HG02885 (cell line): ENCODE measurements around the gene ITPA.

Experiments
- ATAC-seq: cut with Tn5 transposase; IDR thresholded peaks from one replicate; pipeline ENCODE4 v1.9.1; 2021; ENCODE audit warnings: mild to moderate bottlenecking; ENCODE audit not compliant: unreplicated experiment, poor library complexity

The ITPA gene

GRCh38 chr20:3209257-3209945, at the start of gene ITPA:
ITPA (plus strand) TSS chr20:3209498; CDS start chr20:3209552, 54 bp downstream.
- peak; percentile 65 for ATAC-seq

DNA sequence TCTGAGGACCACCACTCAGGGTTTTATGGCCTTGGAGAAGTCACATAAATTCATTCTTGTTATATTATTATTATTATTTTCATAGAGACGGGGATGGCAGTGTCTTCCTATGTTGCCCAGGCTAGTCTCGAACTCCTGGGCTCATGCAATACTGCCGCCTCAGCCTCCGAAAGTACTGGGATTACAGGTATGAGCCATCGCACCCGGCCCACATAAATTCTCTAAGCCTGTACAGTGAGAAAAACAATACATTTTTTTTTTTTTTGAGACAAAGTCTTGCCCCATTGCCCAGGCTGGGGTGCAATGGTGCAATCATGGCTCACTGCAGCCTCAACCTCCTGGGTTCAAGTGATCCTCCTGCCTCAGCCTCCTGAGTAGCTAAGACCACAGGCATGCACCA, 48.9 kb upstream of the ITPA start:
- no peak for ATAC-seq

- ATAC-seq, result no peak
These were observed 47.8 kb upstream of the ITPA start for GRCh38 chr20:3161316-3162079.

DNA sequence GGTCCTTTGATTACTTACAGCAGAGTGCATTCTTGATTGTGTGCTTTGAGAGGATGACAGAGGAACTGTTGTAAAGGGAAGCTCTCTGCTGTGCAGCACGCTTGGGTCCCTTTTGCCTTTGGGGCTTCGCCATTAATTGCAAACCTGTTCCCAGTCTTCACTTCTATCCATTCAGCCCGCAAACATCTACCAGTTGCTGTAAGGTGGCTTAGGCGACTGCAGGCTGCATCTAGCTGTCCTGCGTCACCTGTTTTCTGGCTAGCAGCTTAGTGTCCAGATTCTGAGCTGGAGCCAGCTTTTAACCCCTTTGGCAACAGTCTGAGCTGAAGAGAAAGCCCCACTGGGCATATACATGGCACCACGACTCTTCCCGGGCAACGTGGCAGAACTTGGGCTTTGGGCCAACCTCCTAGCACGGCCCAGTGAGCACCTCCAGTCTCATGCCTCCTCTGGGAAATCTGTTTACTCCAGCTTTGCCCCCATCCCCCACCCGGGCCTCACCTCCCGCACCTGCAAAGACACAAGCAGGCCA, 47.2 kb upstream of the ITPA start:
- no peak for ATAC-seq

DNA sequence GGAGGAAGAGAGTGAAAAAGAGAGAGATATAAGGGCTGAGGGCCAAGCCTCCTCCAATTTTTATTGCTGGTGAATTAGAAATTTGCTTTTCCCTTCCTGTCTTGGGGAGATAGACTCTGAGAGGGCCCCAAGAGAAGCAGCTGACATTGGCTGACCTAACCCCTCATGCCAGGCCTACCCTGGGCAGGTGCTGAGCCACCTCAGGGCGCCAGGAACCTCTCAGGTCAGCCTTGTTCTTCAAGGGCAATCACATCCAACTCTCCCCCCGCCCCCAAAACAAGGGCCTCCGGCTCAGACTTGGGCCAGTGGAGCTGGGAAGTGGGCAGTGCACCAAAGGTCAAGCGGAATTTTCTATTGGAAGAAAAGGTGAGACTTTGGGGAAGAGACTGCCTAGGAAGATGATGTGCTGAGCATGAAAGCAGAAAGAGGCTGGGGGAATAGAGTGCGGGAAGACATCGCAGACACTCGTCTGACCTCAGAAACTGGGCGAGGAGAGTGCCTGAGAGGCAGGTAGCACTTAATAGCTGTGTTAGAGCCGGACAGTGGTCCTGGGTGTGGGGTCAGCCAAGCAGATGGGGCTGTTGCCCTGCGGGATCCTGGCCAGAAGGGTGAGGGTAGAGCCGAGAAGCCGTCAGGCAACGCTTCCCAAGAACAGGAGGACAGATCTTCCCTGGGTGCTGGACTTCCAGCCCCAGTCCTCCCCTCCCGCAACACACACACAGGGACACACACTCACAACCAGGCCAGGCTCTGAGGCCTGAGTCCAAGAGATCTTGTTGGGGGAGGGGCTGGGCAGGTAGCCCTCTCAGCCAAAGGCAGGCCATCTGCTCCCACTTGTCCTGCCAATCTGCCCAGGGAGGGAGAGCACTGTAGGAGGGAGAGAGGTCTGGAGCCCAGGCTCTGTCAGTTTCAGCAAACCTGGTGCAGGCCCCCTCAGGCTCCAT, 45.9 kb upstream of the ITPA start:
- ATAC-seq, result no peak

DNA sequence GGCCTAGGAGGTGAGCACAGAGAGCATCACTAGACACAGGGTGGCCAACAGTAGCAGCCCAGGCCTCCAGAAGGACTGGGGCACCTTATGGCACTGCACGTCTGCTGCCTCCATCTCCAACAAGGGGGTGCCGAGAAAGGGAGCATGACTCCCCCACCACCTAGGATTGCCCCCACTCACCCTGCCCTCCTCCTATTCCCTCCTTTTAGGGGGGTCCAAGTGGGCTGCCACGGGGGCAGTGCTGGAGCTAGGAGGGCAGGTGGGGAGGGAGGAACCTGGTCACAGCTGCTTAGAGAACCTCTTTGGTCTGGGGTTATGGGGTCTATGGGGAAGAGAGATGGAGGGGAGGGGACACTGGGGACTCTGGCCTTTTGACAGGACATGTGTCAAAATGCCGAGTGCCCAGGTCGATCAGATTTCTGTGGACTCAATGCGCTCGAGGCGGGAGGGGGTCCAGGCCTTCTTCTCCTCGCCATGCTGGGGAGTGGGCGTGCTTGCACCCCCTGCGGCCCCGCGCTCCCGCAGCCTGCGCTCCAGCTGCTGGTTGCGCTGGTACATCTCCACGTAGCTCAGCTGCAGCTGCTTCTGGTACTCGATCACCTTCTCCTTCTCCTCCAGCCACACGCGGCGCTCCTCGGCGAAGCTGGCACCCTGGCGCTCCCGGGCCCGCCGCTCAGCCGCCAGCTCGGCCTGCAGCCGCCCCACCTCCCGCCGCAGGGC, 45.1 kb upstream of the ITPA start:
- ATAC-seq, result no peak

DNA sequence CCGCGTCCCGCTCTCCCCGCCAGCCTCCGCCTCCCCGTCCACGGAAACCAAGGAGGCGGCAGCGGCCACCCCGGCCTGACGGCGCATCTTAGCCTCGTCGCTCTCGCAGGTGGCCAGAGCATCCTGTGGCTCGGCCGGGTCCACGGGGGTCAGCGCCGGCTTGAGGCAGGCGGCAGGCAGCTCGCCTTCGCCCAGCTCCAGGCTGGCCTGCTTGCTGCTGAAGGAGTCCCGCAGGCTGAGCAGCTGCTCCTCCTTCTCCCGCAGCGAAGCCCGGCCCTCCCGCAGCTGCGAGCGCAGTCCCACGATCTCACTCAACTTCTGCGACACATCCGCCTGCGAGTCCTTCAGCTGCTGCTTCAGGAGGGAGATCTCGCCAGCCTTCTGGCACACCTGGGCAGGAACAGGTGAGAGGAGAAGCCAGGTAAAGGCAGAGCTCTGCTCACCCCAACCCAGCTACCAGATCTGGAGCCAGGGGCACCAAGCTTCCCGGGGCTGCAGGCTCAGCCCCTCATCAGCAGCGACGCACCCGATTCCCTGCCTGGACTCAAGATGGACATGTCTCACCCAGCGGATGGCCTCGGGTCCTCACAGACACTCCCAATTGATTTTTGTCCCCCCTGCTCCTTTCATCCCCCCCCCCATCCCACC, 44.4 kb upstream of the ITPA start:
- ATAC-seq, result no peak

DNA sequence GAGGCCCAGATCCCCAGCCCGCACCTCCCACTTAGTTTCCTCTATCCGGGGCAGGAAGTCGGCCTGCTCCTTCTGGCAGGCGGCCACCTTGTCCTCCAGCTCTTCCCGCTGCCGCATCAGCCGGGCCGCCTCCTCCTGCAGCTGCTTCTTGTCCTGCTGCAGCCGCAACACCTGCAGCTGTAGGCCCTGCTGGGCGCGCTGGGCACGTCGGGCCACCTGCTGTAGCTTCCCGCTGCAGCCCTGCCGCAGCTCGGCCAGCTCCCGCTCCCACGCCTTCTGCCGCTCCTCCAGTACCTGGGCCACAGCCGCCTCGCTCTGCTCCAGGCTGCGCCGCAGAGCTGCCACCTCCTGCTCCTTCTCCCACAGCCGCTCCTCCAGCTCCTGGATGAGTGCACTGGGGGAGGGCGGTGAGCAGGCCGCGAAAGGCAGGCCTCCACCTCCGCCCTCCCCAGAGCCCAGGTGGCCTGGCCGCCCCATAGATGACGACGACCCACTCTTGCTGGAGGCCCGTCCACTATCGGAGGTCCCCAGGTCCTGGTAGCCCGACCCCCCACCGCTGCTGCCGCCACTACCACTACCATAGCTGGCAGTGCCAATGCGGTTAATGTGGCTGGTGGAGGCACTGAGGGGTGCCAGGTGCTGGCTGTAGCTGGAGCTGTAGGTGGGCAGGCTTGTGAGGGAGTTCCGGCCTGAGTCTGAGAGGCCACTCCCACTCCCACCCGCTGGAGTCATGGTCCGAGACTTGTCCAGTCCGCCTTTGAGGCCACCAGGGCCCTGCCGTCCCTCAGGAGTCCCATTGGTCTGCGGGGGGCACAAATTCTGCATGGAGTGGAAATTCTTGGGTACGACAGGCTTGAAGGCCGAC, 43.6 kb upstream of the ITPA start:
- no peak for ATAC-seq

- no peak for ATAC-seq
These were observed 42.9 kb upstream of the ITPA start for GRCh38 chr20:3166338-3166912.

- no peak for ATAC-seq
These were observed 42.4 kb upstream of the ITPA start for GRCh38 chr20:3166913-3167342.

- ATAC-seq, result no peak
These were observed 41.6 kb upstream of the ITPA start for GRCh38 chr20:3167738-3168078.

GRCh38 chr20:3168079-3168828, 41.0 kb upstream of the ITPA start:
- ATAC-seq, result no peak

- ATAC-seq, result no peak
These were observed 40.3 kb upstream of the ITPA start for GRCh38 chr20:3168829-3169590.

DNA sequence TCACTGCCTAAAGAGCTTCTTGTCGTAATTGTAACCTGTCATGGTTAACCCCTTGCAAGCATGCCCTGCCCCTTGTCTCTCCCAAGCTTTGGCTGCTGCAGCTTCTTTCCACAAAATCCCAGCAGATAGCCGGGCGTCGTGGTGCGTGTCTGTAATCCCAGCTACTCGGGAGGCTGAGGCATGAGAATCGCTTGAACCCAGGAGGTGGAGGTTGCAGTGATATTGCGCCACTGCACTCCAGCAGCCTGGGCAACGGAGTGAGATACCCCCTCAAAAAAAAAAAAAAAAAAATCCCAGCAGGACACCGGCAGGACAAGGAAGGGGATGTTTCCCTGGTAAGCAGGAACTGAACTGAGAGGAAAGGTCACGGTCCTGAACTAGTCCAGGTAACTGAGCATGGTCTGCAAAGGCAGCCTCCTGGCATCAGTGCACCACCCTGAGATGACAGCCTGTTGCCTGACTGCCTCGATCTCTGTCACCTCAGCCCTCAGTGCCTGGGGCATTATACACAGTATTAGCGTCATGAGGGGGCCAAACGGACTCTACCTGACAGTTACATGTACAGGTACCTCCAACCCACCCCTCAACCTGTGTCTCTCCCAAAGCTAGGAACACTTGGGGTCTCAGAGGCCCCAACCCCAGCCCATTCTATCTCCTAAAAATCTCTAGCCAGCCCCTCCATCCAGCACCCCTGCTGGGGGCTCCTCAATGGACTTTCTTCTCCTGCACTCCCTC, 37.7 kb upstream of the ITPA start:
- ATAC-seq, result no peak

DNA sequence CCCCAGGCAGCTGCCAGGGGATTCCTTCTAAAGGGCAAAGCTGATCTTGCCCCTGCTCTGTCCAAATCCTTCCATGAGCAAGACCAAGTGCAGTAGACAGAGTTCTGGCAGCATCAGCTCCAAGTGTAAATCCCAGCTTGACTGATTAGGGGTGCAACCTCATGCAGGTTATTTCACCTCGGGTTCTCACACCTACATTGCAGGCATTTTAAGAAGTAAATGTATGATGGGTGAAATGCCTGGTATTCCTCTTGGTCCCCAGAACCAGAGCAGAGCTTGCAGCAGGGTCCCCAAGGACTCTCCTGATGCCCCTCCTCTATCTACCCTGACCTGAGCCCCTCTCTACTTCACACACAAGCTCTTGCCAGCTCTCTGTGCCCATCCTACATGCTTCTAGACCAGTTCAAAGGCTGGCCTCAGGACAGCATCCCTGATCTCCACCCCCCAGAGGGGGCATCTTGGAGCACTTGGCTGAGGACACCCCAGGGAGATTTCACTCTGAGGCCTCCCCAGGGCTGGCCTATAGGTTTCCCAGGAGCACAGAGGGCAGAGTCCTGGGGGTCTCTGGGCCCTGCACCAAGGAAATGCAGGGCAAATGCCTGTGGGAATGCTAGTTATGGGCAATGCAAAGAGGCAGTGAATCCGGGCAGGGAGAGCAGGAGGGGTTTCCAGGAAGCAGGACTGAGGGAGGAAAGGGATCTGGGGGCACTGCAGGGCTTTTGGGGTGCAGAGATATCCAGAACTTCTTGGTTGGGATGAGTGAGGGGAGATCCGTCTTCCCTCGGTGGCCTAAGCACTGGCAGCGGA, 37.0 kb upstream of the ITPA start:
- no peak for ATAC-seq
